Fibroblast of lung (primary cell): ENCODE results near the gene PMEPA1. TPM values are rescaled to one million over a fixed set of nuclear protein-coding genes. Genes with fewer than 3 reads are reported as not detected.

Experiments
- DNase-seq, 2 donors: peaks; one replicate each; pipeline versions ENCODE4 v3.0.0 to v3.0.0-alpha.2; 2010; ENCODE audit warnings: low read depth in 2 of 2
- H2AFZ ChIP-seq: 2 replicates; pipeline ENCODE4 v1.5.1; 2012; ENCODE audit warnings: low read length, control low read depth, inconsistent platforms
- H3K27ac ChIP-seq: 2 replicates; pipeline ENCODE4 v1.5.1; 2011; ENCODE audit warnings: low read length, control low read depth; ENCODE audit not compliant: insufficient read depth
- H3K27me3 ChIP-seq: 2 replicates; pipeline ENCODE4 v1.5.1; 2011; ENCODE audit warnings: mild to moderate bottlenecking, low read length; ENCODE audit not compliant: control insufficient read depth, insufficient read depth
- H3K36me3 ChIP-seq: 2 replicates; pipeline ENCODE4 v1.5.1; 2011; ENCODE audit warnings: low read length; ENCODE audit not compliant: control insufficient read depth, insufficient read depth
- H3K4me1 ChIP-seq: 2 replicates; pipeline ENCODE4 v1.5.1; 2011; ENCODE audit warnings: low read length; ENCODE audit not compliant: control insufficient read depth, insufficient read depth; ENCODE audit errors: extremely low read depth
- H3K4me2 ChIP-seq: 2 replicates; pipeline ENCODE4 v1.5.1; 2011; ENCODE audit warnings: low read length, control low read depth; ENCODE audit not compliant: insufficient read depth; ENCODE audit errors: extremely low read depth
- H3K4me3 ChIP-seq, 4 experiments: fragments of 200-600 bp in 1 of 4; sonication (generic) in 1 of 4; replicated peaks in 1 of 4; 2 replicates each; pipeline ENCODE4 v1.5.1; 2011 to 2016; ENCODE audit warnings: low read length in 4 of 4, low read depth in 3 of 4, mild to moderate bottlenecking in 3 of 4, control low read depth in 2 of 4, inconsistent platforms in 1 of 4, mixed read lengths in 1 of 4; ENCODE audit not compliant: insufficient read depth in 1 of 4; ENCODE audit errors: control extremely low read depth in 1 of 4
- H3K79me2 ChIP-seq: 2 replicates; pipeline ENCODE4 v1.5.1; 2012; ENCODE audit warnings: mild to moderate bottlenecking, low read length, inconsistent platforms; ENCODE audit not compliant: control insufficient read depth, insufficient read depth
- H3K9ac ChIP-seq: 2 replicates; pipeline ENCODE4 v1.5.1; 2011; ENCODE audit warnings: mild to moderate bottlenecking, low read length, control low read depth; ENCODE audit not compliant: insufficient read depth
- H3K9me3 ChIP-seq: 2 replicates; pipeline ENCODE4 v1.5.1; 2012; ENCODE audit warnings: low read depth, low read length; ENCODE audit not compliant: control insufficient read depth, insufficient read depth
- H4K20me1 ChIP-seq: 2 replicates; pipeline ENCODE4 v1.5.1; 2011; ENCODE audit warnings: low read length; ENCODE audit not compliant: control insufficient read depth, insufficient read depth; ENCODE audit errors: extremely low read depth
- EZH2 ChIP-seq: IDR thresholded peaks from 2 replicates; pipeline ENCODE4 v1.5.1; 2012; ENCODE audit warnings: low read length, control low read depth, mild to moderate bottlenecking; ENCODE audit errors: missing control alignments
- polyA plus RNA-seq, 2 donors: library from polyadenylated mRNA; depleted of rRNA in 1 of 2; stranded (reverse) in 1 of 2; unstranded in 1 of 2; fragments of >200 nt; gene quantifications; 2 replicates each; pipeline ENCODE4 v1.2.1, GENCODE V29; 2011 to 2012; ENCODE audit warnings: missing spikeins in 1 of 2
- total RNA-seq: library from RNA; depleted of rRNA; stranded (reverse); fragments of >200 nt; gene quantifications from 2 replicates; pipeline ENCODE4 v1.2.1, GENCODE V29; 2014
- TF ChIP-seq, protein P1 (sequence below), 2 donors: IDR thresholded peaks in 1 of 2; conservative IDR thresholded peaks in 1 of 2; 1 replicate in 1 of 2; 2 replicates in 1 of 2; pipeline ENCODE4 v1.5.1; 2011 to 2012; ENCODE audit warnings: low read length in 2 of 2, control low read depth in 1 of 2, inconsistent platforms in 1 of 2, low read depth in 1 of 2, mild to moderate bottlenecking in 1 of 2

Gene PMEPA1
- total and polyA plus RNA-seq, 2 donors (not counting 1 experiment from before 2014, with no cell fraction given): 0.19 to 0.33 TPM

DNA sequence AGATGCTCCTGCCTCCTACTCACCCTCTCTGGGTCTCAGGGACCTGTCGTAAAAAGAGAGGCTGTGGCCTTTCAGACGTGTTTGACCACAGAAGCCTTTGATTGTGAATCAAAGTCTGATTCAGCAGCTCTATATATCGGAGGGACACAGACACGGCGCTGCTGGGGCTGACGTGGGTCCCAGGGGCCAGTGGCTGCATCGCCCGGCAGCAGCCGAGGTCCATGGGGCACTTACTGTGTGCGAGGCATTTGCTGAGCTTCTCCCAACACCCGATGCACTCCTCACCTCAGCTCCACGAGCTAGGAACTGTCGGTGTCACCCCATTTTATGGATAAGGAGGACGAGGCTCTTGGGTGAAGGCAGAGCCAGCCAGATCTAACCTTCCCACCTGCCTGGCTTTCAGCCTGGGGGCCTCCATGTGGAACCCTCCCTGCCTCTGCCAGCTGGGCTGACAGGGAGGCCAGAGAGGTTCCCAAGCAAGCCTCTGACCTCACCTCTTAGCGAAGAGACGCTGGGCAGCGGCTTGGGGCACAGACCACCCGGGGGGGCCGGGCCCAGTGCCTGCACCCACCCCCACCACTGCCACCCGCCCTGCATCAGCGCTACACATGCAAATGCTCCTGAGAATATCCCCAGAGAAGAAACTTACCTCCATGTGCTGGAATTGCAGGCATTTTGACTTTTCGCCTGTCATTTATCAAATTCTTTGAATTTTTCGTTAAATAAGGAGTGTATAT is 19.9 kb downstream of the PMEPA1 start:
- H3K4me3 ChIP-seq: no peak overlapping the region
- H2AFZ ChIP-seq: no peak overlapping the region
- H3K9me3 ChIP-seq: no peaks in the 10 kb centered on the region
- no peaks in the 10 kb centered on the region for H4K20me1 ChIP-seq
- no peak for DNase-seq
- no peak for TF ChIP-seq EZH2
- TF ChIP-seq, protein P1, sequence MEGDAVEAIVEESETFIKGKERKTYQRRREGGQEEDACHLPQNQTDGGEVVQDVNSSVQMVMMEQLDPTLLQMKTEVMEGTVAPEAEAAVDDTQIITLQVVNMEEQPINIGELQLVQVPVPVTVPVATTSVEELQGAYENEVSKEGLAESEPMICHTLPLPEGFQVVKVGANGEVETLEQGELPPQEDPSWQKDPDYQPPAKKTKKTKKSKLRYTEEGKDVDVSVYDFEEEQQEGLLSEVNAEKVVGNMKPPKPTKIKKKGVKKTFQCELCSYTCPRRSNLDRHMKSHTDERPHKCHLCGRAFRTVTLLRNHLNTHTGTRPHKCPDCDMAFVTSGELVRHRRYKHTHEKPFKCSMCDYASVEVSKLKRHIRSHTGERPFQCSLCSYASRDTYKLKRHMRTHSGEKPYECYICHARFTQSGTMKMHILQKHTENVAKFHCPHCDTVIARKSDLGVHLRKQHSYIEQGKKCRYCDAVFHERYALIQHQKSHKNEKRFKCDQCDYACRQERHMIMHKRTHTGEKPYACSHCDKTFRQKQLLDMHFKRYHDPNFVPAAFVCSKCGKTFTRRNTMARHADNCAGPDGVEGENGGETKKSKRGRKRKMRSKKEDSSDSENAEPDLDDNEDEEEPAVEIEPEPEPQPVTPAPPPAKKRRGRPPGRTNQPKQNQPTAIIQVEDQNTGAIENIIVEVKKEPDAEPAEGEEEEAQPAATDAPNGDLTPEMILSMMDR (conservative IDR thresholded peaks at IDR 0.05 in 1 of 2, IDR thresholded peaks at IDR 0.05 in 1 of 2; ENCODE audit: low read depth in 1 of 2, low read length in 2 of 2): no peak
- no peaks in the 10 kb centered on the region for H3K36me3 ChIP-seq
- no peak overlapping the region for H3K27ac ChIP-seq
- H3K4me1 ChIP-seq: no peaks in the 10 kb centered on the region
- H3K4me2 ChIP-seq: no peak overlapping the region
- H3K79me2 ChIP-seq: no peaks in the 10 kb centered on the region
- H3K9ac ChIP-seq: no peak overlapping the region
- peaks cover 6% of the 10 kb centered on the region for H3K27me3 ChIP-seq

DNA sequence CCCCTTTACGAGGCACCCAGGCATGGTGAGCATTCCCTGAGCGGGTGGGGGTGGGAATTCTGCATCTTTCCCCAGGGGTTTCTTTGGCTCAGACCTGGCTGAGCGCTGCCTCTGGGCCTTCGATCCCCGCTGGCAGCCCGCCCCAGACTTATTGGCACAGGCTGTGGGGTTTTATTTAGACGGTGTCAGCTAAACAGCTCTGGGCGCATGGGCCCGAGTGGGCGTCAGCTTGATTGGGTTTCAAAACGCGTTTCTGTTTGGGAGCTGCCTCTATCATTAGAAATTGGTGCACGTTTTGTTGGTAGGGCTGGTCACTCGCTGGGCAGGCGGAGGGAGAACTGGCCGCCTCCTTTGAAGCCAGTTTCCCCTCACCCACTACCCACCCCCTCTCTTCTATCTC is 21.0 kb downstream of the PMEPA1 start:
- Histone ChIP-seq H3K9me3 (no peaks in the 10 kb centered on the region), H3K4me2 (no peak overlapping the region), H3K27me3 (peaks cover 6% of the 10 kb centered on the region), H3K4me1 (no peaks in the 10 kb centered on the region), H3K79me2 (no peaks in the 10 kb centered on the region), H2AFZ (no peak overlapping the region), H3K27ac (no peak overlapping the region), H3K4me3 (no peak overlapping the region), H3K9ac (no peak overlapping the region), H4K20me1 (no peaks in the 10 kb centered on the region), H3K36me3 (no peaks in the 10 kb centered on the region)
- no peak for DNase-seq
- TF ChIP-seq, protein P1 (conservative IDR thresholded peaks at IDR 0.05 in 1 of 2, IDR thresholded peaks at IDR 0.05 in 1 of 2; ENCODE audit: low read depth in 1 of 2, low read length in 2 of 2): no peak
- no peak for TF ChIP-seq EZH2

DNA sequence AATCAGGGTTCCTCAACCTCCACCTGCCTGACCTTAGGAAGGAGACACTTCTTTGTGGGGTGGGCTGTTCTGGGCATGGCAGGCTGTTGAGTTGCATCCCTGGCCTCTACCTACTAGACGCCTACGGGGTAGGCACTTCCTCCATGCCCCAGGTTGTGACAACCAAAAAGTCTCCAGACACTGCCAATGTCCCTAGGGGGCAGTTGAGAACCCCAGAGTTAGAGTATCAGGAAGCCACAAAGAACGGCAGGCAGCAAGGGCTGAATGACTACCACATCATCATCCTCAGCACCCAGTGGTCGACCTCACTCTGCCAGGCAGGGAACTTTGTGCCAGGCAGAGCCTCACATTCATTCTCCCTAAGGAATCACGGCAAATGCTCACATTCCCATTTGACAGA is 21.5 kb downstream of the PMEPA1 start:
- no peaks in the 10 kb centered on the region for H3K79me2 ChIP-seq
- no peak for TF ChIP-seq EZH2
- TF ChIP-seq, protein P1 (conservative IDR thresholded peaks at IDR 0.05 in 1 of 2, IDR thresholded peaks at IDR 0.05 in 1 of 2; ENCODE audit: low read depth in 1 of 2, low read length in 2 of 2): no peak
- H3K36me3 ChIP-seq: no peaks in the 10 kb centered on the region
- H2AFZ ChIP-seq: no peak overlapping the region
- no peak for DNase-seq
- H4K20me1 ChIP-seq: no peaks in the 10 kb centered on the region
- H3K27me3 ChIP-seq: peaks cover 7% of the 10 kb centered on the region
- no peak overlapping the region for H3K9ac ChIP-seq
- H3K4me3 ChIP-seq: no peak overlapping the region
- H3K27ac ChIP-seq: no peak overlapping the region
- H3K4me1 ChIP-seq: no peaks in the 10 kb centered on the region
- H3K4me2 ChIP-seq: no peak overlapping the region
- no peaks in the 10 kb centered on the region for H3K9me3 ChIP-seq
